HG02798 (cell line): ENCODE measurements around the gene RFC4.

ENCODE experiments used
- ATAC-seq: cut with Tn5 transposase; IDR thresholded peaks from one replicate; pipeline ENCODE4 v1.9.1; 2021; ENCODE audit warnings: mild to moderate bottlenecking; ENCODE audit not compliant: unreplicated experiment, poor library complexity

RFC4 gene

DNA sequence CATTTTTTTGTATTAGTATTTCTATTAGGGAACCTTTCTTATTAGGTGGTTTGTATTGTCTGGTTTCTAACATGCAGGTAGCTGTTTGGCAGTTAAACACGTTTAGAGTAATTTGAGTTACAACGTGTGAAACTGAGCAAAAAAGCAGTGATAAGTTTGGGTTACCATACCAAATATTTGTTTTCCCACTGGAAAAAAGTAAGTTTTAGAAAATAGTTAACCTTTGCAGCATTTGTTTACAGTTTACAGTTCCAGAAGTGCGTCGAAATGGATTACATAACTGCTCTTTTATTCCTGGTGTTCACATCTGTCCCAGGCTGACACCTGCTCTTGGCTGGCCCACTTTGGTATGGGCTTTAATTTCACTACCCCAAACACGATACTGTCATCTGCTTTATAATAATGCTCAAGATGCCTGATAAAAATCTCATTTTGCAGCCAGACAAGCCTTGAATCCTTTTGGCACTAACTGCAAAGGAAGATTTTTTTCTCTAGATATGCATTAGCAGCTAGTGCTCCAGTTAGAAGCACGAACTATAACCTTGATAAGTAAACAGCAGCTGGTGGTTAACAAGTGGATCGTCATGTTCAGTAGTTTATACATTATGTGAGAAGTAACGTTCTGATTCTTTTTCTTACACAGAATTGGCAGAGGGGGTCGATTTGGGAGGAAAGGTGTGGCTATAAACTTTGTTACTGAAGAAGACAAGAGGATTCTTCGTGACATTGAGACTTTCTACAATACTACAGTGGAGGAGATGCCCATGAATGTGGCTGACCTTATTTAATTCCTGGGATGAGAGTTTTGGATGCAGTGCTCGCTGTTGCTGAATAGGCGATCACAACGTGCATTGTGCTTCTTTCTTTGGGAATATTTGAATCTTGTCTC is 17.6 kb downstream of the RFC4 start:
- ATAC-seq: no peak

DNA sequence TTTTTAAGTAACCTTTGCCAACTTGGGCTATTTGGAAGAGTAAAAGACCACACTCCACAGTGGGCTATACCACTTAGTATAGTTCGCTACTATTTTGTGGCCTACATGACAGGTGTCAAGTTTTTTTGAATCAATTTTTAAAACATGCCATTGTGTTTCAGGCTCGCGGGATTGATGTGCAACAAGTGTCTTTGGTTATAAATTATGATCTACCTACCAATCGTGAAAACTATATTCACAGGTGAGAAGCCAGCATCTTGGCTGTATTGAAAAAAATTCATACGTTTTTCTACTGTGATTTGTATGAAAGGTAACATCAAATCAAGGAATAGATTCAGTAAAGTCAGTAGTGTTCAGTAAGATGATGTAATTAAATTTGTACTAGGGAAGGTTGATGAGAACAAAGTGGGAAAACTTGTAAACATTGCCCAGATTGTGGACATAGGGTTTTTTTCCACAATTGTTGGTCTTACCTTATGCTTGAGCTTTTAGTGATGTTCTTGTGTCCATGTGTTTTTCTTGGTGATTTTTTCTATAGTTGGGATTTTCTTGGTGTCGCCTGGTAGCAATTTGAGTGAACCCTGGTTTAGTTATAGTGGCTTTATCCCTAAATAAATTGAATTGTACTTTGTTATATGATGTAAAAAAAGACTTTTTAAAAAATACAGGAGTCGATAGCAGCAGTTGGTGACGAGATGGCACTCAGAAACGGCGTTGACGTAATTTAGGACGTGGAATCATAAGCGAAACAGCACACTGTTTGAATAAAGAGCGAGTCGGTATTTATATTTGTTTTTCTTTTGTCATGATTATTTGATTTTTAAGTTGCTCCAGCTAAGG is 18.4 kb downstream of the RFC4 start:
- ATAC-seq: no peak

DNA sequence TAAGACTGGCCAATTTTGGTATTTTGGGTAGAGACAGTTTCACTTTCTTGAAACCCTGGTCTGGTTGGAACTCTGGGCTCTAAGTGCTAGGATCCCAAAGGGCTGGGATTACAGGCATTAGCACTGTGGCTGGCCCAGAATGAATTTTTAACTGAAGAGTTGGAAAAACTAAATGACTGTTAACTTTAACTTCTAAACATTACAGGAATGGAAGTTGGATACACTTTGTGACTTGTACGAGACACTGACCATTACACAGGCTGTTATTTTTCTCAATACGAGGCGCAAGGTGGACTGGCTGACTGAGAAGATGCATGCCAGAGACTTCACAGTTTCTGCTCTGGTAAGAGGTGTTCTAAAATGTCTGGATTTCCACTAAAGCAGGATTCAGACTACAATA is 19.4 kb downstream of the RFC4 start:
- ATAC-seq: no peak

DNA sequence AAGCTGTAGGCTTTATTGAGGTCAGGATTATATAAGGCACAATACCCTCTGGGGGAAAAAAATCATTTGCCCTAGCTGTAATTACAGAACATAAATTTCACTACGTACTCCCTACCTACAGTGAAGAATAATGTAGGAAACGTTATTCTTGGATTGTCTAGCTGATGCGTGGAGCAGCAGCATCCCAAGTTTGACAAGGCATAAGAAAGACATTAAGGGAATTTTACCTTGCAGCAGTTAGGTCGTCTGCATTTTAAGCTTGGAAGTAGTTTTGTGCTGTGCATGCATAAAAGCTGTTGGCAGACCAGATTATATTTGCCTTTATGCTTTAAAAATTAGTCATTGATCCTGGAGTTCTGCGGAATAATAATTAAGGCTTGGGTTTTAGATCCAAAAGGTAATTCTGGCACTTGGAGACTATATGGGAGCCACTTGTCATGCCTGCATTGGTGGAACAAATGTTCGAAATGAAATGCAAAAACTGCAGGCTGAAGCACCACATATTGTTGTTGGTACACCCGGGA is 20.7 kb downstream of the RFC4 start:
- no peak for ATAC-seq

DNA sequence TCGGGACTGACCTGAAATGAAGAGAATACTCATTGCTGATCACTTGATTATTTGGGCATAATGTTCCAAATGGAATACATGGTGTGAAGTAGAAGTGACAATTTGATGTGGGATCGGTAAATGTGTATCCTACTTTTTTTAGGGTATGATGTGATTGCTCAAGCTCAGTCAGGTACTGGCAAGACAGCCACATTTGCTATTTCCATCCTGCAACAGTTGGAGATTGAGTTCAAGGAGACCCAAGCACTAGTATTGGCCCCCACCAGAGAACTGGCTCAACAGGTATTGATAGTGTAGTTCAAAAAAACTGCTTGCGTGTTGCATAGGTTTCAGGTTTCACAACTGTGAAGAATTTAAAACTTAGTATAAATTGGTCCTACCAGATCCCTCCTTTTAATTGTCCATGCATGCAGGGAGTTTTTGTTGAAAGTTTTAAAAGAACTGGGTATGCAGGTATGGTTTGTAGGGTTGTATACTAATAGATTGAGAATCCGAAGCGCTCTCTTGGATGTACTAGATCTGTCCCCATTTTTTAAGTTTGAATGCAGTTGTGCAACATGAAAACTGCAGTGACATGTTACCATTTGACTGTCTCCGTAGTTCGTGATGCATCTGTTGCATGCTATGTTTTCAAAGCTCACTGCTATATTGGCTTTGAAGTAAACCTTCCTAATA is 21.3 kb downstream of the RFC4 start:
- ATAC-seq: no peak

DNA sequence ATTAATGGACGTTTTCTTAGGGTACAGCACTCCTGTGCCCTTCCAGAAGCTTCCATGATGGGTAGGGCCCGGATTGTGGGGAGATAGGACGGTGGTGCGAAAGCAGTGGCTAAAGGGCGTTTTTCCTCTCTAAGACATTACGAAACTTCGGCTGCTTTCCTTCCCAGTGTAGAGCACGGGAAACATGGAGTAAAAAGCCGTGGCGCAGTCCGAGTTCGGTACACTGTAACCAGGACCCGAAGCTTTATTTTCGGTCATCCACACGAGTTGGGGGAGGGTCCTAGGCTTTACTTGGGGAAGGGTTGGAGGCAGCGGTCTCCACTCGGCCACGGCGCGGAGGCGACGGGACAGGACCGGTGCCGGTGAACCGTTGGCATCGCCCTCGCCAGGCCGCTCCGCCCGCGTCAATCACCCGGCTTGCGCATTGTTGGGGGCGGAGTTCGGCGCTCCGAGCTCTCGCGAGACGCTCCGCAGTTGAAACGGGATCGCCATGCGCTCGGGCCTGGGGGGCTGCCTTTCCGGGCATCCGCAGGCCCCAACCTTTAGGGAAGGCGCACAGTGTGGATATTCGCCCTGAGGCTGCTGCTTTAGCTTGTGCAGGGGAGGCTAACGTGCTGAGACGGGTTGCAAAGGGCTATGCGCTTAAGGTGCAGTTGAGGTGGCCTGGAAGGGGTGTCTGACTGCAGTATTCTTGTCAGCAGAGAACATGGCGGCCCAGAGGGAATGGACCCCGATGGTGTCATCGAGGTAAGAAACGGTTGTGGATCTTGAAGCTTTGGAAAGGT is 22.4 kb downstream of the RFC4 start:
- peak; percentile 65 for ATAC-seq

DNA sequence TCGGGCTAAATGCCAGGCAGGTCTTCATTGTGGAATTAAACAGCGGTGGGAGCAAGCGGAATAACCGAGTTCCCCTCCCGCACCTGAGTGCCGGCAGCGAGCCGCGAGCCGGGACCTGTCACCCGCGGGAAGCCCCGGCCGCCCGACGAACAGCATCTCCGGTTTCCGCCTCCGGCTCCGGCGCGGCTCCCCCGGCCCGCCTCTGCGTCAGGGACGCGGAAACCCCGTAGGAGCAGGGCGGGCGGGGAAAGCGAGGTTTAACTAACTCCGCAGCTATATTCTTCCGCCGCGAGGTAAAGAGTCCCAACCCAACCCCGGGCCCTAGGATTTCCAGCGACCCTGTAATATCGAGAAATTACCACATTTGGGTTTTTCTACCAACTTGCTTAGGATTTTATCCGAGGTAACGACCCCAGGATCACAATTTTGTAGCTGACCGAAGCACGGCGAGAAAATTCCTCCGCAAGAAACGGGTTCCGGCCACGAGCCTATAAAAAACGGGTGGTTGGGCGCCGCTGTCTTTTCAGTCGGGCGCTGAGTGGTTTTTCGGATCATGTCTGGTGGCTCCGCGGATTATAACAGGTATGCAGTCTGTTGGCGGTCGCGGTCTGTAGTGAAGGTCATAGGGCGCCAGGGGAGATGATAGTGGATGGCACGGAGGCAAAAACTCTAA is 23.1 kb downstream of the RFC4 start, which contains the start of gene EIF4A2:
TSS of gene EIF4A2 (plus strand) at position 520 of the 673 bp plus-strand sequence. CDS start at position 554, 34 bp downstream.
- peak; percentile 67 for ATAC-seq

DNA sequence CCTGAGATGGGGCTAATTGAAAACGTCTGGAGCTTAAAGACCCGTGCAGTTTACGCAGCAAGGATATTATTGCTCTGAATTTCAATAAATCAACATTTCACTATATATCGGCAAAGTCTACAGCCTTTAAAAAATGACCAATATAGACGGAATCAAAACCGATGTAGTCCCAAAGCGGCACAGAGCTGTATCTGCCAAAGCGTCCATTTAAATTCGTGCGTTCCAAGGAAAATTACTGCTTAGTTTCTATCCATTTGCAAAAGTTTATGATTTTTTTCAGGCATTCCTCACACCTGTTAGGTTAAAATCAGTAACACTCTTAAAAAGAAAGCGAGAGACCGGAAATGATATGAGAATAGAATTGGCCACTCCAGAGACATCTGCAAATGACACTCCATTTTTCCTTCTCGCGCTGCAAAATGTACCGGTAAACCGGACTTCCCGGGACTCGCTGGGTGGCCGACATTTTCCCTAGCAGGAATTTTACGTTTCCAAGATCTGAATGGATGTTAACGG is 23.7 kb downstream of the RFC4 start:
- peak; percentile 12 for ATAC-seq

DNA sequence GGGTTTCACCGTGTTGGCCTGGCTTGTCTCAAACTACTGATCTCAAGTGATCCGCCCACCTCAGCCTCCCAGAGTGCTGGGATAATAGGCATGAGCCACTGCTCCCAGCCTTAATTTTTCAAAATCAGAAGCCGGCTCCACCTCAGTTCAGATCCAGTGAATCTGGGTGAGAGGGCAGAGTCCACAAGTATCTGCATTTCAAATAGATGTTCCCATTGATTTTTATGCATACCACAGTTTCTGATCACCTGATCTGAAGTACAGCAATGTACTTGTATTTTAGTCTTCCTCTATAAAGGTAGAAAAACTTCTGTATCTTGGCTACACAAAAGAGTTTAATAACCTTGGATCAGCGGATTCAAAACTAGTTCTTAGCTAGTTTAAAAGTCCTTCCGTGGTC is 27.1 kb downstream of the RFC4 start:
- no peak for ATAC-seq

DNA sequence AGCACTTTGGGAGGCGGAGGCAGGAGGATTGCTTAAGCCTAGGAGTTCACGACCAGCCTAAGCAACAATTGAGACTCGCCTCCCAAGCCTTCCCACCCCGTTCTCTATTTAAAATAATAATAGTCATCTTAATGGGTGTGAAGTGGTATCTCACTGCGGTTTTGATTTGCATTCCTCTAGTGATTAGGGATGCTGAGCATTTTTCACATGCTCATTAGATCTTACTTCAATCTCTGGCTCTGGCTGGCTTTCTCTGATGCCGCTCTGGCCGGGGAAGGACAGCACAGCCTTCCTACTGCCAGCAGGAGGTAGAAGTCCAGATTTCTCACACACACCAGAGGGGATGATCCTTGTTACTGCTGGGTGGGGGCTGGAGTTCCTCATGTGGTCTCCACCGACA is 30.3 kb downstream of the RFC4 start:
- ATAC-seq: no peak

DNA sequence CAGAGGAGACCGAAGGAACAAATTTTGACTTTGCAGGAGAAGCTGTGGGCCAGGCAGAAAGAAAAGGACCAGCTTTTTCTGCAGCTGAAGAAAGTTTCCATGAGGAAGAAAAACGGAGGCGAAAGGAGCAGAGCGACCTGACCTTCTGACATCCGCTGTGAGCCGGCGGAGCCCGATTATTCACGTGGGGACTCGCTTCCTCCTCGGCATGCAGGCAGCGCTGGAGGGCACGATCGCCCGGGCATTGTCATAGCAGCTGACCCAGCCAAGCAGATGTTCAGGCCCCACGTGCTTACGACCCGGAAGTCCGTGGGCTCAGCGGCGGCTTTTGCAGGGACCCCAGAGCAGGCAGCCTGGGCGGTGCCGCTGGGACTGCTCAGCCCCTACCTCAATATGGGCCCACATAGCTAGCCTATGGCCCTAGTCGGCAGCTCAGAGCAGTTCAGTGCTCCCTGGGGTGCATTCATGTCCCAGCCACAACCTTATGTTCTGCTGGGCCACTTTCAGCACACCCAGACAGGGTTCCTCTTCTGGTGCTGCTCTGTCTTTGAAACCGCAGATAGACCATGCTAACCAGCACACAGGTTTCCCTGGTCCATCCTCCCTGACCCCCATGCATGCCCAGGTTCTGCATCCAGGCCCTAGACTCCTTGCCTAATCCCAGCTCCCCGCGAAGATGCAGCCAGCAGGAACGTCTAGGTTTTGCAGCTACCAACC is 33.4 kb downstream of the RFC4 start:
- peak; percentile 91 for ATAC-seq

DNA sequence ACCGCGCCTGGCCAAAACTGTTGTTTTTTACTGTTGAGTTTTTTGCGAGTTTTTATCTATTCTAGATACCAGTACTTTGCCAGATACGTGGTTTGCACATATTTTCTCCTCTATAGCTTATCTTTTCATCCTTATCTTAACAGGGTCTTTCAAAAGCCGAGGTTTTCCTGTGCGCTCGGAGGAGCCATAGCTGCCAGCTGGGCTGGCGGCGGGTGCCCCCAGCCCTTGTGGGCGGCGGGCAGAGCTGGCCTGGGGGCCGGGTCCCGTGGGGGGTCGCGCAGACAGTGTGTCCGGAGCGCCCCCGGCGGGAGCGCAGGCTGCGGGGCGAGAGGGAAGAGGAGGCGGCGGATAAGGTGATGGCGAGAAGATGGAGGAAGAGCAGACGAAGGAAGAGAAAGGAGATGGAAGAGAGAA is 34.0 kb downstream of the RFC4 start:
- ATAC-seq: peak; percentile 27

DNA sequence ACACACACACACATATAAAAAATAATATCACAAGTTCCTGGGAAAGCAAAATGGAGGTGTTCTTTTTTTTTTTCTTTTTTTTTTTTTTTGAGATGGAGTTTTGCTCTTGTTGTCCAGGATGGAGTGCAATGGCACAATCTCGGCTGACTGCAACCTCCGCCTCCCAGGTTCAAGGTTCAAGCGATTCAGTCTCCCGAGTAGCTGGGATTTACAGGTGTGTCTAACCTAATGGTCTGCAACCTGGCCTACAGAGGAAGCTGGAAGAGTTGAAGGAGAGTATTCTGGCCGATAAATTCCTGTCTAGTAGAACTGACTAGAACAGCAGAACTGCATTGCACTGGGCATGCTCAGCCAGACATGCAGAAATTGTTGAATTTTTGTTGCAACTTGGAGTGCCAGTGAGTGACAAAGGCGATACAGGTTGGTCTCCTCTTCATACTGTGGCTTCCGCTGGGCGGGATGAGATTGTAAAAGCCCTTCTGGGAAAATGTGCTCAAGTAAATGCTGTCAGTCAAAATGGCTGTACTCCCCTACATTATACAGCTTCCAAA is 45.3 kb downstream of the RFC4 start:
- no peak for ATAC-seq

DNA sequence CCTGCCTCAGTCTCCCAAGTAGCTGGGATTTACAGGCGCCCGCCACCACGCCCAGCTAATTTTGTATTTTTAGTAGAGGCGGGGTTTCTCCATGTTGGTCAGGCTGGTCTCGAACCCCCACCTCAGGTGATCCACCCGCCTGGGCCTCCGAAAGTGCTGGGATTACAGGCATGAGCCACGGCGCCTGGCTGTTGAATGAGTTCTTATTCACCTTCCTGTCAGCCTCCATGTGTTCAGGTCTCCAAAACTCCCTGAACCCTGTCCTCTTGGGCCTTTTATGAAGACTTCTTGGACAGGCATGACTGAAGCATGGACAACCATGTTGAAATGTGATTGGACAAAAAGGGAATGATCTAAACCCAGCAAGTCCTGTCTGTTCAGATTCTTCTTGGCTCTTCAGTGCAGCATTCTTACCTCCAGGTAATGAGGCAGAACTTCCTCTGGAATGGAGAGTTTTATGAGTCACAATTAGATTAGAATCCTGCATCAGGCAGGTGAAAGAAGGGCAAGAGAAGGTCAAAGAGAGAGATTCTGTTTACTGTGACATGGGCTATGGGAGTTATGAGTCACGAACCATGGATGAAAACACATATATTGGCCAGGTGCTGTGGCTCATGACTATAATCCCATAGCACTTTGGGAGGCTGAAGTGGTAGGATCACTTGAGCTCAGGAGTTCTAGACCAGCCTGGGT is 46.0 kb downstream of the RFC4 start:
- ATAC-seq: no peak

DNA sequence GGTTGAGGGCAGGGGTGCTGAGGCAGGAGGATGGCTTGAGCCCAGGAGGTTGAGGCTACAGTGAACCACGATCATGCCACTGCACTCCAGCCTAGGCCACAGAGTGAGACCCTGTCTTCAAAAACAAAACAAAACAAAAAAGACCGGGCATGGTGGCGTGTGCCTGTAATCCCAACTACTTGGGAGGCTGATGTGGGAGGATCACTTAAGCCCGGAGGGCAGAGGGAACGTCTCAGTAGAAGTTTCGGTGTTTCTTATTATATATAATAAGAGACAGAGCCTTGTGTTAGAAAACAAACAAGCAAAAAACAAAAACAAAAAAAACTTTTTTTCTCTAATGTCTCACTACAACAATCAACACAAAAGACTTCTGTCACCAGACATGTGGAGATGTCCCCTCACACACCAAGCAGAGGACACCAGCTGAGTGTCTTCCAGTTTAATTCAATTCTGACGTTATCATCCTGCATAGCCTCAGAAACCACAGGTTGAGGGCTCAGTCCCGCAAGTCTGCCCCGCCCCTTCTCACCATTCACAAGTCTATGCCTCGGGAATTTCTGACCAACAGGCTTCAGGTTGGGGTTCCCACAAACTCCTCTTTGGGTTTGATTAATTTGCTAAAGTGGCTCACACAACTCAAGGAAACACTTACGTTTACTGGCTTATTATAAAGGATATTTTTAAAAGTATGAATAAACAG is 46.9 kb downstream of the RFC4 start:
- no peak for ATAC-seq

DNA sequence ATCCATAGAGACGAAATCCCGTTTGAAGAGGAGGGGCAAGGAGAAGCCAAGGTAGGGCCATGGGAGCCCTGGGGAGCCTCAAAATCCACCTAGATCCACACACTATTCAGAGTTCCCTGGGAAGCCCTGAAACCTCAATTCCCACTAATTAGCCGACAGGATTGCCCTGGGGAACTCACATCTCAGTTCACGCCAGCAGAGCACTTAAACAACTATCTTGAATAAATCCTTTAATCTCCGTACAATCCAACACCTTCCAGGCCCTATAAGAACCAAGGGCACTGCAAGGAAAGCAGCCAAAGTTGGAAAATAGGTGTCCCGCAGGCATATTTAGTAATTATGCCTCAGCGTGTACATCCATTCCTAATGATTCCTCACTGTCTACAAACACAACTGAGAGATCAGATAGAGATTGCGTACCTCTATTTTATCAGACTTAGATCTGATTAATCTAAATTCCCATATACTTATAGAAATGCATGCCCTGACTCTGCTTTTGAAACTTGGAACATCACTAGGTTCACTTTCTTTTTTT is 48.5 kb downstream of the RFC4 start:
- ATAC-seq: no peak

DNA sequence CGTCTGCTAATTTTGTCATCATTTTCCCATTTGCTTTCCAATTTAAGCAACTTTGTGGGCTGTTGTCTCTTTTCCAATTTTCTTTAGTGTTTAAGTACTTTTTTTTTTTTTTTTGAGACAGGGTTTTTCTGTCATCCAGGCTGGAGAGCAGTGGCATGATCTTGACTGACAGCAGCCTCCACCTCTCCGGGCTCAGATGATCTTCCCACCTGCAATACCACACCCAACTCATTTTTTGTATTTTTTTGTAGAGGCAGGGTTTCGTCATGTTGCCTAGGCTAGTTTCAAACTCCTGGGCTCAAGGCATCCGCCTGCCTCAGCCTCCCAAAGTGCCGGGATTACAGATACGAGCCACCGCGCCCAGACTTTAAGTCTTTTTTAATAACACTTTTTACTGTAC is 49.1 kb downstream of the RFC4 start:
- ATAC-seq: no peak
